Skeletal muscle satellite cell (primary cell): ENCODE measurements around the gene PEMT.

ENCODE experiments used
- H3K27me3 ChIP-seq: 2 replicates; pipeline ENCODE4 v1.7.0; 2013; ENCODE audit warnings: low read length; ENCODE audit not compliant: control insufficient read depth, insufficient read depth
- H3K36me3 ChIP-seq: 2 replicates; pipeline ENCODE4 v1.7.0; 2013; ENCODE audit warnings: mild to moderate bottlenecking, control low read depth, low read length; ENCODE audit not compliant: insufficient read depth
- H3K4me1 ChIP-seq: 2 replicates; pipeline ENCODE4 v1.7.0; 2013; ENCODE audit warnings: low read length; ENCODE audit not compliant: control insufficient read depth, insufficient read depth
- H3K4me2 ChIP-seq: 2 replicates; pipeline ENCODE4 v1.7.0; 2013; ENCODE audit warnings: mild to moderate bottlenecking, low read length
- H3K4me3 ChIP-seq: 2 replicates; pipeline ENCODE4 v1.7.0; 2013; ENCODE audit warnings: low read length
- H3K9ac ChIP-seq: 2 replicates; pipeline ENCODE4 v1.7.0; 2013; ENCODE audit warnings: mild to moderate bottlenecking, low read depth, low read length, moderate library complexity
- H3K9me3 ChIP-seq: replicated peaks from 2 replicates; pipeline ENCODE4 v1.7.0; 2013; ENCODE audit warnings: mild to moderate bottlenecking, control low read depth, low read length

The PEMT gene

DNA sequence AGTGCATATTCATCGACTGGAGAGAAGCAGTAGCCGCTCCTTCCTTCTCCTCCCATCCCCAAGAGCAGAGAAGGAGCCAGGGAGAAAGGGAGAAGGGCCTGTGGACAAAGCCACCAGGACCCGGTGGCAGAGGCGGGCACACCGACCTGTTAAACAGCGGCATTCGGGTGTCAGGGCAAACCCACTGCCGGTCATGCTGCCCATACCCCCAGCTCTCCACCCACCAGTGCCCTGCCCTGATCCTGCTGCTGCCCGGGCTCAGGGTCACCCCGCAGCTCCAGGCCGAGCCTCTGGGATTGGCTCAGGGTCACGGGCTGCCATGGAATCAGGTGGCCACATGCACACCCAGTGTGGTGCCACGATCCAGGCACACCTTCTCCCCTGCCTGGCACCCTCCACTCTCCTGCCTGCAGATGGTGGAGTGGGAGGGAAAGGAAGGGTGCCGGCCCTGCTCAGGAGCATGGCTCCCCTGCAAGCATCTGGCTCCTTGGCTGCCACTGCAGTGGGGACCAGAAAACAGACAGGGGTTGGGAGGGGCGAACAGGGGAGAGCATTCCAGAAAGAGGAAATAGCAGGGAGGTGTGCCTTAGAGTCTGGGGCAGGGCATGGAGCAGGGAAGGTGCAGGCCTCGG, 77.0 kb downstream of the PEMT start:
- Histone ChIP-seq H3K36me3 (no peaks in the 10 kb centered on the region), H3K4me1 (peaks cover 28% of the 10 kb centered on the region), H3K4me2 (no peak overlapping the region), H3K9me3 (no peaks in the 10 kb centered on the region), H3K9ac (no peak overlapping the region), H3K27me3 (no peaks in the 10 kb centered on the region), H3K4me3 (no peak overlapping the region)

DNA sequence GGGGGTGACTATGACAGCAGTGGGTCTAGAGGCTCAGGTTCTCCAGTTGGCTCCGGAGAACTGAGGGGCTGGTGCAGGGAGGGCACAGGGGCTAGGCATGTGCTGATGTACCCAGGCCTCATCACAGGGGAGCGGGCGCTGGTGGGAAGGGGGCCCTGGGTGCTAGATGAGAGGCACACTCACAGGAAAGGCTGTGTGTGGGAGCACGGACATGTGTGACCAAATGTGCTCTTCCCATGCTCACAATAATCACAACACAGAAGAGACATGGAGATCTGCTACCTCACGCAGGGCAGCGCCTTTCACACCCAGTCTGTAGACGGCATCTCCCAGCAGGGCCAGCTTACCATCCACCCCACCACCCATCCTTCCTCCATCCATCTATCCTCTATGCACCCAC, 77.9 kb downstream of the PEMT start:
- no peak overlapping the region for H3K9ac ChIP-seq
- H3K27me3 ChIP-seq = no peaks in the 10 kb centered on the region
- no peak overlapping the region for H3K4me3 ChIP-seq
- H3K9me3 ChIP-seq = no peaks in the 10 kb centered on the region
- H3K36me3 ChIP-seq = no peaks in the 10 kb centered on the region
- H3K4me1 ChIP-seq = peaks cover 28% of the 10 kb centered on the region
- no peak overlapping the region for H3K4me2 ChIP-seq

DNA sequence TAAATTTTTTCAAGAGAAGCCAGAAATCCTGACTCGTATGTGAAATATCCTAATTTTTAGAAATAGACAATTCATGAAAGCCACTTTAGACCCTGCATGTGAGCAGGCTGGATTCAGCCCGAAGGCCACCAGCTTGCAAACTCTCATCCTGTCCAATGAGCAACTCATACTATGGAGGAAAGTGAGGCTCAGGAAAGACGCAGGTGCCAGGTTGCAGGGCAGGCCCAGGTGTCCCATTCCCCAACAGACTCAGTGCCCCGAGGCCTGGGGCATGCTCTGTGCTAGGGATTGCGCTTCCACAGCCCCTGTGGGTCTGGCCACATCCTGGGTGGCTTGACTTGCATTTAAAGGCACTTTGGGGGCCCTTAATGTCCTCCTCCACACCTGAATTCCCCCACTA, 78.6 kb downstream of the PEMT start:
- Histone ChIP-seq H3K9ac (no peak overlapping the region), H3K4me1 (peaks cover 28% of the 10 kb centered on the region), H3K27me3 (no peaks in the 10 kb centered on the region), H3K4me2 (no peak overlapping the region), H3K9me3 (no peaks in the 10 kb centered on the region), H3K36me3 (no peaks in the 10 kb centered on the region), H3K4me3 (no peak overlapping the region)

DNA sequence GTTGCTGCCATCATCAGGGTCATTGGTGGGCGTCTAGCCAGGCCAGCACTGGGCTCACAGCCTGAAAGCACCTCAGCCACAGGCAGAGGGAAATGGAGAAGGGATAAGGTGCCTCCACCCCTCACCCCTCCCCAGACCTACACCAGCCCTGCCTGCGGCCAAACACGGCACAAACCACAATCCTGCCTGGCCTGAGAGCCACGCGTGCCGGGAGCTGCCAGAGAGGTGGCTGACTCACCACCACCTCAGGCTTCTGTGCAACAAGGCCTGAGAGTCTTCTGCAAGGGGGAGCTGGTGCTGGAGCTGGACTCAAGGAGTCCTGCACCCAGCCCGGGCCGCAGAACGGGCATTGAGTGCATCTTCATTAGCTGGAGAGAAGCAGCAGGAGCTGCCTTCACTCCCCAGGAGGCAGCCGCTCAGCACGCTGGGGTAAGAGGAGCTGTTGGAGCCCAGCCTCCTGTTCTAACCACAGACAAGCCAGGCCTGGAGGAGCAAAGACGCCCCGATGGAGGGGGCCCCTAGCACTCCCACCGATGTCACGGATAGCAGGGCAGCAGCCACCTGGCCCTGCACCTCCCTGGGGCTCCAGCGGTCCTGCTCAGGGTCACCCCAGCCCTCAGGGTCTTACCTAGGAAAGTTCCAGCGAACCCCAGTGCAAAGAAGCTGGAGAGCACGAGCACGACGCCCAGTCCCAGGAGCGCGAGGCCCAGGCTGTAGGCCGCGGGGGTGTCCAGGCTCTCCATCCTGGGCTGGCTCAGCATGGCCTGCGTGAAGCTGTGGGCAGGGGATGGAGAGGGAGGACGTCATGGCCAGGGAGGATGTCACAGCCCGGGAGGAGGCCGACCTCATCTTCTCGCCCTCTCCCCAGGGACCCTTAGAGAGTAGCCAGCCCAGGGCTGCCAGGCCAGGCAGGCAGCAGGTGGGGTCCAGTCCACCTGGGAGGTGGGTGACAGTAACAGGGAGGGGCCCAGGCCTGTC, 79.3 kb downstream of the PEMT start:
- H3K4me2 ChIP-seq = no peak overlapping the region
- H3K9ac ChIP-seq = no peak overlapping the region
- H3K4me3 ChIP-seq = no peak overlapping the region
- no peaks in the 10 kb centered on the region for H3K36me3 ChIP-seq
- peaks cover 28% of the 10 kb centered on the region for H3K4me1 ChIP-seq
- no peaks in the 10 kb centered on the region for H3K27me3 ChIP-seq
- H3K9me3 ChIP-seq = no peaks in the 10 kb centered on the region

DNA sequence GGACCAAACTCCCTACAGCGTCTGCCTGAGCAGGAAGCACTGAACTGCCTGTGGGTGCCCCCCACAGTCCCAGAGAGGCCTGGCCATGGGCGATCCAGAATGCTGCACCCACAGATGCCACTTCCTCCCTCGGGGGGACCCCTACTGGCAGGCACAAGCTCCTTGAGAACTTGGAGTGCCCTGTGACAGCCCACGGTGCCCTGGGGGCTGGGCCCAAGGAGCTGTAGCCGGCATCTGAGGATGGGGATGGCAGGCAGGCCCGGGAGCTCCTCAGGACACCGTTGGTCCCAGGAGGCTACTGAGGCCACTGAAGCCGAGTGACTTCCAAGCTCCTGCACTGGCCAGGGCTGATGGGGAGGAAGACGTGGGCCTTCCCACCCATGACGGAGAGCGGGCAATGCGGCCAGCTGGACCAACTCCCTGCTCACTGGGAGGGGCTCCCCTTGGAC, 80.2 kb downstream of the PEMT start:
- H3K27me3 ChIP-seq = no peaks in the 10 kb centered on the region
- no peak overlapping the region for H3K9ac ChIP-seq
- no peak overlapping the region for H3K4me2 ChIP-seq
- peaks cover 26% of the 10 kb centered on the region for H3K4me1 ChIP-seq
- no peak overlapping the region for H3K4me3 ChIP-seq
- no peaks in the 10 kb centered on the region for H3K36me3 ChIP-seq
- no peaks in the 10 kb centered on the region for H3K9me3 ChIP-seq

DNA sequence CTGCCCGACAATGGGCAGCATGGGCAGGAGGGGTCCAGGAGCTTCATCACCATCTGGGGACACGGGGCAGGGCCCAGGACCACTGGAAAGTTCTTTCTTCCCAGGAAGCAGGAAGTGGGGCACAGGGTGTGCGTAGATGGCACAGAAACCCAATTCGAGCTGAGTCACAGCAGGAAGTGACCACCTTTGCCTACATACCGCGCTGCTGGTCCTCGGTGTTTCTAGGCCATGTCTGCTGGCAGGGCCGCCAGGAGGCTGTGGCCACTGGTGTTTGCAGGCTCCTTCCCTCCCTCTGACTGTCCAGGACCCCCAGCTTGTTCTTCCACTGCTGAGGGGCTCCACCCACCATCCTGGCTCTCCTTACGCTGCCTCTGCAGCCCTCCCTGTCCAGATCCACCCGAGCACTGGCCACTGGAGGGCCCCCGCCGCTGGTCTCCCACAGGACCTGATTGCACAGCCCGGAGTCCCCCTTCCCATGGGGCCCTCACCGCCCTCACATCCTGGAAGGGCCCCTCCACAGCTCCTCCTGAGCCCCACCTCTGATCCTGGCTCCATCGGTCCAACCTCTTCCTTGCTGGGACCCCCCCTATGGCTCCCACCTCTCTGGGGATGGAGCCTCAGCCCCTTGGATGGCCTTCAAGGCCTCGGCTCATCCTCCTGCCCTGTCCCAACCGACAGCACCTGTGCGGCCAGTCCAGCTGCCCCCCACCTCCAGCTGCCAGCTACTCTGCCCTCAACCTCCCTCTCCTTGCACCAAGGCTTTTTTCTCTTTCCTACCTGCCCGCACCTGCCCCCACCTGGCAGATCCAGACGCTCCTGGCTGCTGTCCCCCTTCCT, 80.8 kb downstream of the PEMT start:
- no peak overlapping the region for H3K9ac ChIP-seq
- no peaks in the 10 kb centered on the region for H3K27me3 ChIP-seq

DNA sequence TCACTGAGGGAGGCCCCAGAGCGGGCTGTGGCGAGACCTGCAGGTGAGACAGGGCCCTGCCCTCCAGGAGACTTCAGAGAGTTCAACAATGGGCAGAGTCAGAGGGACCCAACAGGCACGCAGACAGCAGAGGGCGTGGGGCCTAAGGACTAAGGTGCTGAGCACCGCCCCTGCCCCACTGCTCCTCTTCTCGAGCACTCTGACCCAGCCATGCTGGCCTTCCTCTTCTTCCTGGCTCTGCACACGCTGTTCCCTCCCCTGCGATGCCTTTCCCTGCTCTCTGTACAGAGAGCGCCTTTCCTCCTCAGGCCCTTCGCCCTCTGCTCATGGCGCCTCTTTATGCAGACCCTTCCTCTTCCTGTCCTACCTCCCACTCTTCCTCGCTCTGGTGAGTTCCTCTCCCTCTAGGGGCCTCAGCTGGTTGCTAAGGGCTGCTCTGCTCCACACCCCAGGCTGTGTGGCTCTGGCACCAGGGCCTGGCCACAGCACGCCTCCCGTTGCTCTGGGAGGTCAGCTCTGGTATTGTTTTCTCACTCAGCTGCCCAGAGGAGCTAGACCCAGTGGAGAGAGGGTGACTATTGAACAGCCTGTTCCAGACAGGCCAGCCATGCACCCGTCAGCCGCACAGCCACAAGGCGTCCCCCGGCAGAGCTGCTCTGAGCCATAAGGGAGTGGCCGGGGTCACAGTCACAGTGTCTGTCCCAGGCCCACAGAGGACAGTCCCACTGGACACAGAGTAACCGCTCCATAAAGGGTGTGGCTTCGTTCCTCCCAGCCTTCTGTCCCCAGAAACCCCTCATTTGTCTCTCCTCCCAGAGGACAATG, 81.7 kb downstream of the PEMT start:
- Histone ChIP-seq H3K27me3 (no peaks in the 10 kb centered on the region), H3K9ac (no peak overlapping the region), H3K4me3 (no peak overlapping the region), H3K9me3 (no peaks in the 10 kb centered on the region), H3K36me3 (no peaks in the 10 kb centered on the region), H3K4me1 (peaks cover 14% of the 10 kb centered on the region), H3K4me2 (no peak overlapping the region)

More for the DNA sequence above, 80.8 kb downstream of the PEMT start:
- H3K9me3 ChIP-seq = no peaks in the 10 kb centered on the region
- H3K4me1 ChIP-seq = peaks cover 19% of the 10 kb centered on the region
- no peak overlapping the region for H3K4me2 ChIP-seq
- H3K36me3 ChIP-seq = no peaks in the 10 kb centered on the region
- no peak overlapping the region for H3K4me3 ChIP-seq

DNA sequence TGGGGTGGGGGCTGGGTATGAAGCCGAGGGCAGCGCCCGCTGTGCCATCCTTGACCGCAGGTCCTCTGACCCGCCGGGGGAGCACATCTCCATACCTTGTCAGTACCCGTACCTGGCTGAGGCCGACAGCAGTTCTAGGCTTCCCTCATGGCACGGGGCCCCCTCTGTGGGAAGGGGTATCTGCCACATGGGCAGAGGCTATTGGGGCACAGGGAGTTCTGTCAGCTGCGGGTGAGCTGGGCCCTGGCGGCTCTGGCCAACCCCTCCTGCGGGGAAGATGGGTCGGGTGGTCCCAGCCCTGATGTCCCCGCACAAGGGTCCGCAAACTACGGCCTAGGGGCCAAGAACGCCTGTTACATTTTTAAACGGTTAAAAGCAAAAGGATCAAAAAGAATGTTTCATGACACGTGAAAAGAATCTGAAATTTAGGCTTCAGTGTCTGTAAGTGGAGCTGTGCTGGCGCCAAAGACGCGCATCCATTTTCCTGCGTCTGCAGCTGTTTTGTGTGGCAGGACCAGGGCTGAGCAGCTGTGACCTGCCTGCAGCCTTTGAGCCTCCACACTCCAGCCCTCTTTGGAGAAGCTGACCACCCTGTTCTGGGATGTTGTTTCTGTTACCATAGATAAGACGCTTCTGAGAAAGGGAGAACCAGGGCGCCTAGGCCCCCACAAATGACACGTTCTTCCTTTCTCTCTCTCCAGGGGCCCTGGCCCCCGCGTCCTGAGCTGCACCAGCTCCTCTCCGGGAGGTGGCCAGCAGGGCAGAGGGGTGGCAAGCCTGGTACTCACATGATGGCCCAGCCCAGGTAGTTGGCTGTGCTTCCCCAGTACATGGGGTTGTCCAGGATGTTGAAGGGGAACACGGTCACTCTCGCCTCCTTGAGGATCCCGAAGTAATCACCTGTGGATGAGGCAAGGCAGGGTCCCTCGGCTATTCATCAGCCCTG, 82.6 kb downstream of the PEMT start:
- H3K27me3 ChIP-seq = no peaks in the 10 kb centered on the region
- H3K36me3 ChIP-seq = no peaks in the 10 kb centered on the region

DNA sequence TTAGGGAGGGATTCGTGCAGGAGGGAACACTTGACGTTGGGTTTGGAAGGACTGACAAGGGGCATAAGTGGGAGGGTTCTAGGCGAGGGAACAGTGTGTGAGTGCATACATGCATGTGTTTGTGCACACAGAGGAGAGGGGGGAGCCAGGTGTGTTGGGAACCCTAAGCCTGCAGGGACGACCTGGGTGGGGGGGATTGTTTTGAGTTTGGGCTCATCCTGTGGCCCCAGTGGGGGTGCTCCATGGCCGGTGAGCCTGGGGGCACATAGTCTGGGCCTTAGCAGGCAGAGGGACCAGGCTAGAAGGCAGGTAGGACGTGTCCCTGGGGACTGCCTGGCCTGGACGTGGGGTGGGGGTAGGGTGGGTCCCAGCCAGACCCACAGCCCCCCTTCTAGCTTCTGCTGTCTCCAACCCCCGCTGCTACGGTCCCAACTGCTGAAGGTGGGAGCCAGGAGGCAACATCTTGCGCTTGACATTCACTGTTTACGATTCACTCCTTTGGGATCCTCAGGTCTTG, 83.4 kb downstream of the PEMT start:
- Histone ChIP-seq H3K4me2 (no peak overlapping the region), H3K4me3 (no peak overlapping the region), H3K9ac (no peak overlapping the region), H3K9me3 (no peaks in the 10 kb centered on the region), H3K36me3 (no peaks in the 10 kb centered on the region), H3K4me1 (peaks cover 14% of the 10 kb centered on the region), H3K27me3 (no peaks in the 10 kb centered on the region)

More for the DNA sequence above, 82.6 kb downstream of the PEMT start:
- H3K4me2 ChIP-seq = no peak overlapping the region
- H3K4me3 ChIP-seq = no peak overlapping the region
- peaks cover 14% of the 10 kb centered on the region for H3K4me1 ChIP-seq
- H3K9ac ChIP-seq = no peak overlapping the region
- no peaks in the 10 kb centered on the region for H3K9me3 ChIP-seq
